Stimulated activated memory B cell treated with anti-CD40 and anti-IgM and Interleukin-4, amounts not matched to agents 10 μg/mL and 1 μg/mL and 100 μg/mL, for 72 hours (primary cell): ENCODE measurements around the gene DNAJA1.
"Not testable (repeated sequence)": the region's sequence is repeated elsewhere in the genome, so short reads cannot be mapped to it uniquely, and the experiment has no call there.

Source experiments
- ATAC-seq: fragments of 150-1000 bp; cut with Tn5 transposase; 2 replicates; pipeline ENCODE4 v1.10.0; 2021
- H3K27ac Mint-ChIP-seq: one replicate; pipeline ENCODE4 v1.8.0; 2022; ENCODE audit warnings: mild to moderate bottlenecking, mixed read lengths
- H3K27me3 Mint-ChIP-seq: one replicate; pipeline ENCODE4 v1.8.0; 2022; ENCODE audit warnings: mixed read lengths
- H3K36me3 Mint-ChIP-seq: one replicate; pipeline ENCODE4 v1.8.0; 2022; ENCODE audit warnings: mixed read lengths
- H3K4me1 Mint-ChIP-seq: one replicate; pipeline ENCODE4 v1.8.0; 2022; ENCODE audit warnings: mixed read lengths
- H3K4me3 Mint-ChIP-seq: one replicate; pipeline ENCODE4 v1.8.0; 2022; ENCODE audit warnings: mild to moderate bottlenecking, moderate library complexity, mixed read lengths
- H3K9me3 Mint-ChIP-seq: one replicate; pipeline ENCODE4 v1.8.0; 2022; ENCODE audit warnings: mixed read lengths

DNAJA1 gene

DNA sequence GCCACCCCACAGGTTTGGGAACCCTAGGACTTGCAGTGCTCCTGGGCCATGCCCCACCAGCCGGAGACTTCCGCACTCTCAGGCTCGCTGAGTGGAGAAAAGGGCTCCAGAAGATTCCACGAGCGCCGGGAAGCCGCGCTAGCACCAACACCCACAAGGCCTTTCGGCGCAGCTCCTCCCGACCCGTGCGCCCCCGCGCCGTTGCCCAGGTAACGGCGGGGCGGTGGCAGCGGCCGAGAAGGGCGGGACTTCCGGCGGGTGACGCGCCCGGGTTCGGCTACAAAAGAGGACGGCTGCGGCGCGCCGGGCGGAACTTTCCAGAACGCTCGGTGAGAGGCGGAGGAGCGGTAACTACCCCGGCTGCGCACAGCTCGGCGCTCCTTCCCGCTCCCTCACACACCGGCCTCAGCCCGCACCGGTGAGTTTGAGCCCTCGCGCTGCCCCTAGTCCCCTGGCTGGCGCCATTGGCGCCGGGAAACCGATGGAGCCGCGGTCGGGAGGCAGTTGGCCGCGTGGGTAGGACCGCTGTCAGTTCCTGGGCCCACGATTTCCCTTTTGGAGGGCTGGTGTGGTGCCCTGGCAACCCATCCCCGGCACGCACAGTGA lies at the start of gene DNAJA1:
Gene DNAJA1, plus strand, starts transcription at position 308 of the 606 bp plus-strand sequence. CDS start 1,212 bp downstream, outside the sequence.
- no peaks in the 10 kb centered on the region for H3K27me3 Mint-ChIP-seq
- H3K27ac Mint-ChIP-seq = peak within 1 kb of the TSS; percentile 90
- H3K4me3 Mint-ChIP-seq = peak within 1 kb of the TSS; percentile 88
- no peaks in the 10 kb centered on the region for H3K9me3 Mint-ChIP-seq
- H3K4me1 Mint-ChIP-seq = peaks cover 67% of the 10 kb centered on the region
- peak; percentile 95 for ATAC-seq
- H3K36me3 Mint-ChIP-seq = peaks cover 49% of the 10 kb centered on the region

DNA sequence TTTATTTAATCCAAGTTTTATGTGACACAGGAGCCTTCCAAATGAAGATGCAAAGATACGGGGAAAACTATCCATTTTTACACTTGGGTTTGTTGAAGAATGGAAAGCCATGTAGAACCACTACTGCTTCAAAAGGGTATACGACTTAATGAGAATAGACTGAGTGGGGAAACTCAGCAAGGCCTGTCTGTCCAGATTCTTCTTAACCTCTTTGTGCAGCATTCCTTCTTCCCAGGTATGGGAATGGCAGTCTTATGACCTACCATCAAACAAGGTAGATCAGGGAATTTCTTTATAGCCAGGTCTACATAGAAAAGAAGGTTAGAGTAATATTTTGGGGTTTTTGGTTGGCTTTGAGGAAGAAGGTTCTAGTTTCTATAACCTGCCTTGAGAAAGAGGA lies 47.0 kb upstream of the DNAJA1 start:
- Mint-ChIP-seq H3K9me3 (no peaks in the 10 kb centered on the region), H3K4me3 (no peak overlapping the region), H3K27me3 (no peaks in the 10 kb centered on the region), H3K36me3 (peaks cover 51% of the 10 kb centered on the region), H3K4me1 (no peaks in the 10 kb centered on the region), H3K27ac (no peak overlapping the region)
- ATAC-seq = no peak

DNA sequence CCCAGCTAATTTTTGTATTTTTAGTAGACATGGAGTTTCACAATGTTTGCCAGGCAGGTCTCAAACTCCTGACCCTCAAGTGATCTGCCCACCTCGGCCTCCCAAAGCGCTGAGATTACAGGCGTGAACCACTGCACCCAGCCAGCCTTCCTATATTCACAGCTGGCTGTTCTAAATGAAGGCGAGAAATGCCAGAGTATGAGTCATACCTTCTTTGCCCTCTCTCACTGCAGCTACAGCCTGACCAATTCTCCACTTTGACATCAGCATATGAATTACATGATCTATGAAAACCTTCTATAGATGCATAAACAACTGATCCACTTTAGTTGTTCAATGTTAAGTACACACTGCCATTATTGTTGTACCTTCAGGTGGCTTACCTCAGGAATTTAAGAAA lies 38.1 kb upstream of the DNAJA1 start:
- H3K9me3 Mint-ChIP-seq = no peaks in the 10 kb centered on the region
- H3K4me3 Mint-ChIP-seq = no peak overlapping the region
- H3K4me1 Mint-ChIP-seq = no peaks in the 10 kb centered on the region
- H3K27ac Mint-ChIP-seq = no peak overlapping the region
- peaks cover 64% of the 10 kb centered on the region for H3K36me3 Mint-ChIP-seq
- no peak for ATAC-seq
- no peaks in the 10 kb centered on the region for H3K27me3 Mint-ChIP-seq

DNA sequence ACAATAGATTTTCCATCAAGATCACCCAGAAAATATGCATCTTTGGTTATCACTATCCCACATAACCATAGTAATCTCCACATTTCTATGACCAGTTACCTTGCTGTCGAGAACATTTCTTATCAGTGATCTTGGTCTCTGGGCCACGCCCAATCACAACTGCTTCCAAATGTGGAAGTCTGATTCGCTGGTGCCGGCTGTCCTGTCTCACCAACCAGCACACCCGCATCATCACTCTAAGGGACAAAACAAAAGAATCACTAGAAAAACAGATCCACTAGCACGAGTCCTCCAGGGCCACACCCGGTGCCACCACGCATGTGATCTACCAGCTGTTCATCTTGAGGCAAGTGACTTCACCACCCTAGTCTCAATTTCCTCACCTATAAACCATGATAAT lies 35.4 kb upstream of the DNAJA1 start:
- ATAC-seq = no peak
- H3K36me3 Mint-ChIP-seq = peaks cover 52% of the 10 kb centered on the region
- H3K4me1 Mint-ChIP-seq = peaks cover 10% of the 10 kb centered on the region
- H3K4me3 Mint-ChIP-seq = no peak overlapping the region
- H3K27me3 Mint-ChIP-seq = no peaks in the 10 kb centered on the region
- no peaks in the 10 kb centered on the region for H3K9me3 Mint-ChIP-seq
- no peak overlapping the region for H3K27ac Mint-ChIP-seq

DNA sequence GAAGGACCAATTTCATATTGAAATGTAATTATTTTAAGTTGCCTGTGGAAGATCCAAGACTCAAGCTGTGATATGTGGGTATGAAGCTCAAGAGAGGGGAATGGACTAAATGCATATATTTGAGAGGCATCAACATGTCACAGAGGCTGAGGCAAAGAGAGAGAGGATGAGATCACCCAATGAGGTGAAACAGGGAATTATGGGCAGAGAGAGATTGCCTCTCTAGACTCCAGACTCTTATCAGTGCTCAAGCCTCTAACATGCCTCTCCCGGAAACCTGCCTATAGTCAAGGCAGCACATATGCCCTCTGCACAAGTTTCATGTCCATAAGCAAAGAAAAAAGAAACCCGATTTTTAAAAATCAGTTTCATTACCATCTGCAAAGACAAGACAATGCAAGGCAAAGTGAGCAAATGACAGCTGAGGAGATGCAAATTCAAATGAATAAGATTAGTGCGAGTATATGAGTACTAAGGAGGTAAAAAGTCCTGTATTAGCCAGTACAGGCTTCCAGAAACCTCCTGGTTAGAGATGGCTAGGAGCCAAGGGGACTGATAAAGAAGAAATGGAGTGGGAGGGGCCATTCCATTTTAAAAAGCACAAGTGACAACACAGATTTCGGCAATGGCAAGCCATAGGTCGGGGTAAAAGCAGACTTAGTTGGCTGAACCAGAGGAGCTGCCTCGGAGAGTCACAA lies 33.0 kb upstream of the DNAJA1 start:
- no peak for ATAC-seq
- no peaks in the 10 kb centered on the region for H3K27me3 Mint-ChIP-seq

DNA sequence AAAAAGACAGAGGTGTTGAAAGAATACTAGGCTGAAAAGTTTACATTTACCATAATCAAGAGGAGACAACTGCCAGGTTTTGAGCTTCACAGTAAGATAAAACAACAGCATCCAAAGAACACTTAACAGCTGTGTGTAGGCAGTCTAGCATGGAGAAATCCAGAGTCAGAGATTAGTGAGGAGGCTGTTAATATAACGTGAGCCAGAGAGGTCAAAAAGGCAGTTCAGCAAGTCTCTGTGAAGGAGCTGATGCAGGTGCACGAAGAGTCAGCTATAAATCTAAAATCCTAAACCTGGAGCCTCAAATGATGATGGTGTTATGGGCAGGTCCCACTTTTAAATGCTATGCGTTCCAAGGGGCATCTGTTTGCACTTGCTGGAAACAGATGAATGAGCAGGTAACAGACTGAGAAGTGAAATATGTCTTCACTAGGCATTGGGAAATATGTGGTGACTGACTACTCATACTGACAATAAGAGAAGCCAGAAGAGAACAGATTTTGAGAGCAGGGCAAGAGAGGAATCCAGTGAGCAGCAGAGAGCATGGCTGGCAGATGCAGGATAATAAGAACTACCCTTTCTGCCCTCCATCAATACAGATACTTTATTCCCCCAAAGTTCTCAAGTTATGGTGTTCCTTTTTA lies 32.4 kb upstream of the DNAJA1 start:
- no peak overlapping the region for H3K4me3 Mint-ChIP-seq
- no peak for ATAC-seq
- no peak overlapping the region for H3K27ac Mint-ChIP-seq
- peaks cover 56% of the 10 kb centered on the region for H3K36me3 Mint-ChIP-seq
- no peaks in the 10 kb centered on the region for H3K9me3 Mint-ChIP-seq
- H3K4me1 Mint-ChIP-seq = peaks cover 17% of the 10 kb centered on the region
- no peaks in the 10 kb centered on the region for H3K27me3 Mint-ChIP-seq

More for the DNA sequence above, 33.0 kb upstream of the DNAJA1 start:
- Mint-ChIP-seq H3K27ac (no peak overlapping the region), H3K9me3 (no peaks in the 10 kb centered on the region), H3K4me3 (no peak overlapping the region), H3K4me1 (peaks cover 11% of the 10 kb centered on the region), H3K36me3 (peaks cover 56% of the 10 kb centered on the region)

DNA sequence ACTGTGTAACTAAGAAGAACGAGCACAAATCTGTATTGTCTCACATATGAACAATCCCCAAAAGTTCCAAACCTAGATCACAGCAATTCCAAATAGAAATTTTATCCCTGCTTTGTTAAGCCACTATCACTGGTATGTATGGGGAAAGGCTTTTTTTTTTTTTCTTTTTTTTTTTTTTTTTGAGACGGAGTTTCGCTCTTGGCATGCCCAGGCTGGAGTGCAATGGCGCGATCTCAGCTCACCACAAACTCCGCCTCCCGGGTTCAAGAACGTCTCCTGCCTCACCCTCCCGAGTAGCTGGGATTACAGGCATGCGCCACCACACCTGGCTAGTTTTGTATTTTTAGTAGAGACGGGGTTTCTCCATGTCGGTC lies 24.4 kb upstream of the DNAJA1 start:
- ATAC-seq, H3K27me3 Mint-ChIP-seq, H3K9me3 Mint-ChIP-seq: not testable (repeated sequence)
- Mint-ChIP-seq H3K27ac (peak overlapping the region; percentile 93), H3K4me1 (peaks cover 34% of the 10 kb centered on the region), H3K36me3 (peaks cover 38% of the 10 kb centered on the region), H3K4me3 (peak overlapping the region; percentile 94)

DNA sequence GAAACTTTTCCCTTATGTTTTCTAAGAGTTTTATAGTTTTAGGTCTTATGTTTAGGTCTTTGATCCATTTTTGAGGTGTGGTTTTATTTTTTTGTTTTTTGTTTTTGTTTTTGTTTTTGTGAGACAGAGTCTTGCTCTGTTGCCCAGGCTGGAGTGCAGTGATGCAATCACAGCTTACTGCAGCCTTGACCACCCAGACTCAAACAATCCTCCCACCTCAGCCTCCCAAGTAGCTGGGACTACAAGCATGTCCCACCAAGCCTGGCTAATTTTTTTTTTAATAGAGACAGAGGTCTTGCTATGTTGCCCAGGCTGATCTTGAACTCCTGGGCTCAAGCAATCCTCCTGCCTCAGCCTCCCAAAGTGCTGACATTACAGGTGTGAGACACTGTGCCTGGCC lies 19.7 kb upstream of the DNAJA1 start:
- not testable (repeated sequence) for ATAC-seq, H3K27ac Mint-ChIP-seq, H3K27me3 Mint-ChIP-seq, H3K4me3 Mint-ChIP-seq, H3K36me3 Mint-ChIP-seq, H3K9me3 Mint-ChIP-seq
- peaks cover 12% of the 10 kb centered on the region for H3K4me1 Mint-ChIP-seq

DNA sequence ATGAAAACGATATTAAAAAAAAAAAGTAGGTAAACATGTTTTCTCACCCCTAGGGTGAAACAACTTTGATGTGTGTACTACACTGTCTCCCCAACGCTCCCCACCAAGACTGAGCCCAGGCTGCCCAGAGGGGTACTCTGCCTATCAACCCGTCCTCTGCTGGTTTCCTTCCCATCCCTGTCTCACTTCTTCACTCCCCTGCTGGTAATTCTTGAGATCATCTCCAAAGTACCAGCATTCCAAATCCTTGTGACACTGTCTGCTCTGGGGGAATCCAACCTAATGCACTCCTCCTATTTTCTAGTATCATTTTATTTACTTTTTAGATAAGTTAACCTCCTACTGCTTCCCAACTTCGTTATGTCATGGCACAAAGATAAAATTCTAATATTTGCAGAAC lies 17.3 kb upstream of the DNAJA1 start:
- H3K27me3 Mint-ChIP-seq = no peaks in the 10 kb centered on the region
- no peak for ATAC-seq
- H3K36me3 Mint-ChIP-seq = no peaks in the 10 kb centered on the region
- no peak overlapping the region for H3K4me3 Mint-ChIP-seq
- no peak overlapping the region for H3K27ac Mint-ChIP-seq
- H3K9me3 Mint-ChIP-seq = no peaks in the 10 kb centered on the region
- H3K4me1 Mint-ChIP-seq = peaks cover under 1% of the 10 kb centered on the region

DNA sequence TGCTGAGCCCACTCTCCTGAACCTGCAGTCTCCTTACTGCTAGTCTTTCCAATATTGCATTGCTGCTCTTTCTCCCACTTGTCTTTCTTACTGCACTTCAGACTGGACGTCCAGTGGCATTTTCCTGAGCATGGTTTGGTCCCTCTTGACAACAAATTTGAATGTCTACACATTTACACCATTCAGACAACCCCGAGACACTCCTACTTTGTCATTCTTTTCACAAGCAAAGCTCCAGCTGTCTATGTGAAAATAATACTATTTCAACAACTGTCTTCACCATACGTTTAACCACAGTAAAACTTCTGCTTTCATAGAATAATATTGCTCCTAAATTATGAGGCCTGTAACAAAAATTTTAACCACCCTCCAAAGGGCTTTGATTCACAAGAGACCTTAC lies 13.2 kb upstream of the DNAJA1 start:
- no peak overlapping the region for H3K27ac Mint-ChIP-seq
- no peaks in the 10 kb centered on the region for H3K4me1 Mint-ChIP-seq
- no peaks in the 10 kb centered on the region for H3K9me3 Mint-ChIP-seq

DNA sequence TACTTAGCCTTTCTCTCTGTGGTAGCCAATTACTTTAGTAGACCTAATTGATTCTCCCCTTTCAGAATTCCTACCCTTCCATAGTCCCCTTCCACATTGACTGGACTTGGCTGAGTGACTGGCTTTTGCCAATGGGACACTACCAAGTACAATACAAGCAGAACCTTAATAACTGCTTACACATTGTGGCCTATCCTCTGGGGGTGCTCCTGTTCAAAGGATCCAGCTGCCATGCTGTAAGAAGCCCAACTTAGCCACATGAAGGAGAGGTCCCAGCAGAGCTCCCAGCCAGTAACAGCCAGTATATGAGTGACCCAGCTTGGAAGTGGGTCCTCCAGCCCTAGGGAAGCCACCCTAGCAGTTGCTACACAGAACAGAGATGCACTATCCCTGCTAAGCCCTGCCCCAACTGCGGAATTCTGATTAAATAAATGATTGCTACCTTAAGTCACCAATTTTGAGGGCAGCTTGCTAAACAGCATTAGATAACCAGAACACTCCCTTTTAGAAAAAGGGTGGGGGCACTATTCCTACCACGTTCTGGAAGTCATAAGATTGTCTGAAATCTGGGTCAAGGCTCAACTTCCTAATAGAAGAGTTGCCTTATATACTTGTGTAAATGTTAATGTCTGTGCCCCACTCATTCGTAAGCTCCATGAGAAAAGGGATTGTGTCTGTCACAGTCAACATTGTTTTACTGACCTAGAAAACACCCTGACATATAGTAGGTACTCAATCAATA lies 12.6 kb upstream of the DNAJA1 start:
- H3K36me3 Mint-ChIP-seq = no peaks in the 10 kb centered on the region
- no peaks in the 10 kb centered on the region for H3K9me3 Mint-ChIP-seq
- no peak overlapping the region for H3K27ac Mint-ChIP-seq
- H3K4me1 Mint-ChIP-seq = no peaks in the 10 kb centered on the region
- no peak overlapping the region for H3K4me3 Mint-ChIP-seq
- H3K27me3 Mint-ChIP-seq = no peaks in the 10 kb centered on the region
- ATAC-seq = no peak

More for the DNA sequence above, 13.2 kb upstream of the DNAJA1 start:
- no peak for ATAC-seq
- Mint-ChIP-seq H3K36me3 (no peaks in the 10 kb centered on the region), H3K4me3 (no peak overlapping the region), H3K27me3 (no peaks in the 10 kb centered on the region)

DNA sequence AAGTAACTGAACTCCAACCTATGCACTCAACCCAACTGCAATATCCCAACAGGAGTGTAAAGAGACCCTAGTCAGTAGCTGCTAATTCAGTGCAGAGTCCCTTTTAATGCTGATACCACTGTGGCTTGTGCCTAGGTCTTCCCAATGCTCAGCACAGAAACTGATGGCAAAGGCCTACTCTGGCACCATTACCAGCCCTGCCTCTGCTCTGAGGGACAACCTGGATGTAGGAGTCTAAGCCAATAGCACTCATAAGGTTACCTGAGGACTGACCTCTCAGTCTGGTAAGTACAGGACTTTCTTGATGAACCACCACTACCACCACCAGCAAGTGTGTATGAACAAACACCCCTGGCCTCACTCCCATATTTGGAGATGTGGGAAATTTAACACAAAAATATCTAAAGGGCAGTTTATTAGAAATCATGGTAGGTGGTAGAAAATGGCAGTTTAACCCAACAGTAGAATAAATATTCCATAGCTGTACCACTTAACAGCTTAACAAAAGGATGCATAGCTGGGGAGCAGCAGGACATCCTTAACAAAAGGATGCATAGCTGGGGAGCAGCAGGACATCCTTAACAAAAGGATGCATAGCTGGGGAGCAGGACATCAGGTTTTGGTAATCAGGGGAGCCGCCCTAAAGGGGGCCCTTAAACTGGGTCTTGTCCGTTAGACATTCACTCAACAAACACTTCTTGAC lies 11.0 kb upstream of the DNAJA1 start:
- H3K9me3 Mint-ChIP-seq = no peaks in the 10 kb centered on the region
- no peak overlapping the region for H3K4me3 Mint-ChIP-seq
- ATAC-seq = no peak
- H3K27me3 Mint-ChIP-seq = no peaks in the 10 kb centered on the region
- no peaks in the 10 kb centered on the region for H3K4me1 Mint-ChIP-seq
- no peak overlapping the region for H3K27ac Mint-ChIP-seq
- H3K36me3 Mint-ChIP-seq = no peaks in the 10 kb centered on the region

DNA sequence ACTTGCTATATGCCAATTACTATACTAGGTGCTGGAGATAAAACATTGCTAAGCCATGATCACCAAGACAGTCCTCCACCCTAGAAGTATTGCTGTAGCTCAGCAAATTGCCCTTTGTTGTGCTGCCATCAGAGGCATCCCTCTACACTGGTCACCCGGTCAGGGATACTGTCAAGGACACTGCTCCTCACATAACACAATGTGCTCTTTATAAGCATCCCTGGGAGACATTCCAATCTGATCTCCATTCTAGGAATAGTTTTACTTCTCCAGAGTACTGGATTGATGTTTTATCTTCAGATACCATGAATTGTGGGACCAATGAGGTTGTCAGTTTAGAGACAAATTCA lies 10.4 kb upstream of the DNAJA1 start:
- Mint-ChIP-seq H3K27me3 (no peaks in the 10 kb centered on the region), H3K36me3 (no peaks in the 10 kb centered on the region), H3K27ac (no peak overlapping the region), H3K9me3 (no peaks in the 10 kb centered on the region), H3K4me1 (no peaks in the 10 kb centered on the region), H3K4me3 (no peak overlapping the region)
- no peak for ATAC-seq

DNA sequence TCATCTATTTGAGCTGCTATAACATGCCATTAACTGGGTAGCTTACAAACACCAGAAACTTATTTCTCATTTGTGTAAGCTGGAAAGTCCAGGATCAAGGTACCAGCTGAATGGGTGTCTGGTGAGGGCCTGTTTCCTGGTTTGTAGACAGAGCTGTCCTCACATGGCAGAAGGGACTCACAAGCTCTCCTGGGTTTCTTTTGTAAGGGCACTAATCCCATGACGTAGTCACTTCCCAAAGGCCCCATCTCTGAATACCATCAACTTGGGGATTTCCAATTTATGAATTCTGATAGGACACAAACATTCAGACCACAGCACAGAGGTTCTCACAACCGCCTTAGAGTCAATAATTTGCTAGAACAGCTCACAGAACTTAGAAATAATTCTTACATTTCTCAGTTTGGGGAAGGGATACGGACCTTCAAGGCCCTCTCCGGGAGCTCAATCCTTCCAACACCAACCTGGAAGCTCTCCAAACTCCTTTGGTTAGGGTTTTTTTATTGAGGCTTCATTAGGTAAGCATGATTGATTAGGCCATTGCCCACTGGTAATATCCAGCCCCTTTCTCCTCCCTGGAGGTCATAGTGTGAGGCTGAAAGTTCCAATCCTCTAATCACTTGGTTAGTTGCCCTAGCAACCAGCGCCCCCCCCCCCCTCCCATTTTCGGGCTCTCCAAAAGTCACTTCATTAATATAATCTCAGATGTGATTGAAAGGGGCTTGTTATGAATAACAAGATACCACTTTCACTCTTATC lies 7.6 kb upstream of the DNAJA1 start:
- Mint-ChIP-seq H3K4me3 (no peak overlapping the region), H3K27me3 (no peaks in the 10 kb centered on the region)
- ATAC-seq = peak; percentile 73

More for the DNA sequence above, 7.6 kb upstream of the DNAJA1 start:
- H3K27ac Mint-ChIP-seq = peak overlapping the region; percentile 40
- no peaks in the 10 kb centered on the region for H3K9me3 Mint-ChIP-seq
- H3K4me1 Mint-ChIP-seq = peaks cover 18% of the 10 kb centered on the region
- H3K36me3 Mint-ChIP-seq = peaks cover 10% of the 10 kb centered on the region
